Endothelial cell of umbilical vein (primary cell): ENCODE data around the gene SLC46A3. TPM values are rescaled to one million over a fixed set of nuclear protein-coding genes. Genes with fewer than 3 reads are reported as not detected.

Experiments
- BruUV-seq: library from RNA; stranded (reverse); fragments of 400-500 nt; replicated peaks from 2 replicates; lab custom pipeline; 2021; lab: Mats Ljungman, UMichigan
- CTCF ChIA-PET: fragments of 300-600, 350-600 bp; sonication (Branson Sonifier 250); formaldehyde crosslinking; loops from one replicate; lab custom pipeline; 2021; ENCODE audit warnings: antibody characterized with exemption, inconsistent platforms; lab: Charles Lee
- POLR2A ChIA-PET: fragments of 300-600, 350-600 bp; sonication (Branson Sonifier 250); formaldehyde crosslinking; loops from one replicate; lab custom pipeline; 2021; ENCODE audit warnings: antibody characterized with exemption, inconsistent platforms; lab: Charles Lee
- DNase-seq: peaks from one replicate; pipeline ENCODE4 v3.0.0-alpha.2; 2011; ENCODE audit warnings: low read depth, low spot score
- FAIRE-seq: peaks from 2 replicates; lab custom pipeline; 2011; peaks lifted over from hg19 to GRCh38; lab: Jason Lieb, UNC
- H2AFZ ChIP-seq: 2 replicates; pipeline ENCODE4 v1.6.0; 2012; ENCODE audit warnings: low read depth, low read length, control low read depth, inconsistent platforms
- H3K27ac ChIP-seq: 2 replicates; pipeline ENCODE4 v1.5.1; 2011; ENCODE audit warnings: low read depth, mild to moderate bottlenecking, control low read depth, low read length, moderate library complexity; ENCODE audit not compliant: insufficient read depth
- H3K27me3 ChIP-seq, 2 experiments: 2 replicates each; pipeline versions ENCODE4 v1.6.0 to v1.6.1; 2011; ENCODE audit warnings: low read length in 2 of 2, mixed read lengths in 1 of 2; ENCODE audit not compliant: control insufficient read depth in 2 of 2, insufficient read depth in 2 of 2
- H3K36me3 ChIP-seq, 2 experiments: 2 replicates in 1 of 2; 3 replicates in 1 of 2; pipeline ENCODE4 v1.5.1; 2011; ENCODE audit warnings: low read length in 2 of 2, mild to moderate bottlenecking in 1 of 2, moderate library complexity in 1 of 2; ENCODE audit not compliant: control insufficient read depth in 2 of 2, insufficient read depth in 2 of 2; ENCODE audit errors: extremely low read depth in 1 of 2
- H3K4me1 ChIP-seq: 3 replicates; pipeline ENCODE4 v1.5.1; 2011; ENCODE audit warnings: mild to moderate bottlenecking, low read length; ENCODE audit not compliant: control insufficient read depth, insufficient read depth; ENCODE audit errors: extremely low read depth
- H3K4me2 ChIP-seq: 2 replicates; pipeline ENCODE4 v1.6.1; 2011; ENCODE audit warnings: low read length, control low read depth, mixed read lengths; ENCODE audit not compliant: insufficient read depth
- H3K4me3 ChIP-seq, 3 experiments: fragments of 200-600 bp in 1 of 3; sonication (generic), shearing (Covaris generic) in 1 of 3; replicated peaks in 1 of 3; 2 replicates each; pipeline ENCODE4 v1.5.1; 2011 to 2016; ENCODE audit warnings: control low read depth in 3 of 3, low read length in 3 of 3, mild to moderate bottlenecking in 2 of 3, inconsistent platforms in 1 of 3, low read depth in 1 of 3, moderate library complexity in 1 of 3; ENCODE audit not compliant: insufficient read depth in 1 of 3
- H3K79me2 ChIP-seq: 2 replicates; pipeline ENCODE4 v1.6.0; 2012; ENCODE audit warnings: low read length, inconsistent platforms; ENCODE audit not compliant: control insufficient read depth, insufficient read depth
- H3K9ac ChIP-seq: replicated peaks from 2 replicates; pipeline ENCODE3; 2011; ENCODE audit warnings: low read length, control low read depth; ENCODE audit not compliant: insufficient read depth; ENCODE audit errors: extremely low read depth
- H3K9me1 ChIP-seq: replicated peaks from 3 replicates; pipeline ENCODE4 v1.6.0; 2011; ENCODE audit warnings: mild to moderate bottlenecking, low read length; ENCODE audit not compliant: control insufficient read depth, insufficient read depth; ENCODE audit errors: extremely low read depth
- H3K9me3 ChIP-seq: replicated peaks from 2 replicates; pipeline ENCODE4 v1.5.1; 2012; ENCODE audit warnings: low read length, inconsistent platforms; ENCODE audit not compliant: control insufficient read depth, insufficient read depth
- H4K20me1 ChIP-seq: replicated peaks from 2 replicates; pipeline ENCODE3; 2011; ENCODE audit warnings: mild to moderate bottlenecking, low read length; ENCODE audit not compliant: control insufficient read depth, insufficient read depth; ENCODE audit errors: extremely low read depth
- EZH2 ChIP-seq: IDR thresholded peaks from 2 replicates; pipeline ENCODE4 v1.6.1; 2012; ENCODE audit warnings: borderline replicate concordance, low read depth, mild to moderate bottlenecking, moderate library complexity, low read length, inconsistent platforms; ENCODE audit not compliant: severe bottlenecking
- GATA2 ChIP-seq: IDR thresholded peaks from 2 replicates; pipeline ENCODE4 v1.7.0; 2011; ENCODE audit warnings: low read depth, mild to moderate bottlenecking, moderate library complexity, mixed read lengths, low read length; ENCODE audit not compliant: insufficient read length, insufficient read depth
- JUN ChIP-seq: IDR thresholded peaks from 2 replicates; pipeline ENCODE4 v1.6.1; 2011; ENCODE audit warnings: borderline replicate concordance, low read depth; ENCODE audit not compliant: insufficient read length, insufficient read depth
- POLR2AphosphoS5 ChIP-seq: IDR thresholded peaks from 2 replicates; pipeline ENCODE4 v1.6.1; 2012; ENCODE audit warnings: low read depth, mild to moderate bottlenecking, control low read depth, low read length, moderate library complexity; ENCODE audit not compliant: insufficient read depth
- dilution Hi-C: fragments of 300-500 bp; cut with MboI; formaldehyde crosslinking; loops from one replicate; pipeline ENCODE4 v1.15.0; 2019; ENCODE audit warnings: low sequenced_read_pairs; ENCODE audit not compliant: extremely low pct_ligation_motif_present
- intact Hi-C: fragments of 100-400 bp; cut with micrococcal nuclease; formaldehyde crosslinking; loops from one replicate; pipeline ENCODE4 v1.10.0; 2022
- polyA plus RNA-seq, 4 experiments: library from polyadenylated mRNA; depleted of rRNA in 3 of 4; stranded (reverse) in 3 of 4; unstranded in 1 of 4; fragments of >200 nt; gene quantifications; 2 replicates each; pipeline versions ENCODE4 v1.2.1 to v1.2.3, GENCODE V29; 2011 to 2012; ENCODE audit warnings: missing spikeins in 1 of 4
- total RNA-seq: library from RNA; stranded (reverse); gene quantifications from 2 replicates; pipeline ENCODE4 v1.2.3, GENCODE V29; 2021
- TF ChIP-seq, protein P1 (sequence below), 2 donors: IDR thresholded peaks; 1 replicate in 1 of 2; 2 replicates in 1 of 2; pipeline ENCODE4 v1.5.1; 2011; ENCODE audit warnings: low read length in 2 of 2, mild to moderate bottlenecking in 2 of 2, moderate library complexity in 2 of 2, control low read depth in 1 of 2, inconsistent platforms in 1 of 2, low read depth in 1 of 2; ENCODE audit not compliant: insufficient read depth in 1 of 2; ENCODE audit errors: extremely low read depth in 1 of 2
- TF ChIP-seq, protein P2 (sequence below): IDR thresholded peaks from 2 replicates; pipeline ENCODE4 v1.6.1; 2011; ENCODE audit not compliant: insufficient read depth, insufficient read length

SLC46A3 gene
- total and polyA plus RNA-seq, 2 donors (not counting 3 experiments of a cell fraction or from before 2014, with no cell fraction given) = 2.0 to 2.1 TPM

DNA sequence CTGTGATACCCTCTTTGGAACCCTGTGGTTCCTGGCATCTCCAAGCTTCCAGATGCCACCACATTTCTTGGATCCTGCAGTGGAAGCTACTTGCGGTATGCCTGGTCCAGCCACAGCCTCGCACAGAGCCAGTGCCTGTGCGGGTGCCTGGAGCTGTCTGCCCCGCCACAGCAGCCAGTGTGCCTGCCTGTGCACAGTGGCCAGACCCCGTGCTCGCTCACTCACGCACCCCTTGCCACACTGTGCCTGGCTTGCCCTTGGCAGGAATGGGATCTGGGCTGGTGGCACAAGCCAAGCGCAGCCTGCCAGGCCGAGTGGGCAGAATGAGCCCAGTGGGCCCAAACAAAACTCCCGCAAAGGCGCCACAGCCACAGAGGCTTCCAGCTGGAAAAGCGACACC, 33.7 kb downstream of the SLC46A3 start:
- FAIRE-seq = no peak
- POLR2A ChIA-PET = no interaction called here

More for the DNA sequence above, 33.7 kb downstream of the SLC46A3 start:
- H3K4me2 ChIP-seq = no peak overlapping the region
- no peaks in the 10 kb centered on the region for H4K20me1 ChIP-seq
- no peaks in the 10 kb centered on the region for H3K9me1 ChIP-seq
- BruUV-seq = no TSS peak
- H3K9me3 ChIP-seq = no peaks in the 10 kb centered on the region
- H3K27me3 ChIP-seq = peaks cover 2% of the 10 kb centered on the region in 2 experiments
- DNase-seq = no peak
- no peaks in the 10 kb centered on the region for H3K79me2 ChIP-seq
- intact Hi-C loops = no loop called here
- no peaks in the 10 kb centered on the region for H3K36me3 ChIP-seq
- no peak overlapping the region for H3K9ac ChIP-seq
- H3K4me1 ChIP-seq = no peaks in the 10 kb centered on the region
- TF ChIP-seq, protein P1, sequence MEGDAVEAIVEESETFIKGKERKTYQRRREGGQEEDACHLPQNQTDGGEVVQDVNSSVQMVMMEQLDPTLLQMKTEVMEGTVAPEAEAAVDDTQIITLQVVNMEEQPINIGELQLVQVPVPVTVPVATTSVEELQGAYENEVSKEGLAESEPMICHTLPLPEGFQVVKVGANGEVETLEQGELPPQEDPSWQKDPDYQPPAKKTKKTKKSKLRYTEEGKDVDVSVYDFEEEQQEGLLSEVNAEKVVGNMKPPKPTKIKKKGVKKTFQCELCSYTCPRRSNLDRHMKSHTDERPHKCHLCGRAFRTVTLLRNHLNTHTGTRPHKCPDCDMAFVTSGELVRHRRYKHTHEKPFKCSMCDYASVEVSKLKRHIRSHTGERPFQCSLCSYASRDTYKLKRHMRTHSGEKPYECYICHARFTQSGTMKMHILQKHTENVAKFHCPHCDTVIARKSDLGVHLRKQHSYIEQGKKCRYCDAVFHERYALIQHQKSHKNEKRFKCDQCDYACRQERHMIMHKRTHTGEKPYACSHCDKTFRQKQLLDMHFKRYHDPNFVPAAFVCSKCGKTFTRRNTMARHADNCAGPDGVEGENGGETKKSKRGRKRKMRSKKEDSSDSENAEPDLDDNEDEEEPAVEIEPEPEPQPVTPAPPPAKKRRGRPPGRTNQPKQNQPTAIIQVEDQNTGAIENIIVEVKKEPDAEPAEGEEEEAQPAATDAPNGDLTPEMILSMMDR (IDR thresholded peaks at IDR 0.05; ENCODE audit: extremely low read depth in 1 of 2, insufficient read depth in 1 of 2, low read depth in 1 of 2, low read length in 2 of 2) = no peak
- no peak for TF ChIP-seq POLR2AphosphoS5
- TF ChIP-seq JUN = no peak
- TF ChIP-seq, protein P2, sequence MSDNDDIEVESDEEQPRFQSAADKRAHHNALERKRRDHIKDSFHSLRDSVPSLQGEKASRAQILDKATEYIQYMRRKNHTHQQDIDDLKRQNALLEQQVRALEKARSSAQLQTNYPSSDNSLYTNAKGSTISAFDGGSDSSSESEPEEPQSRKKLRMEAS = no peak
- TF ChIP-seq GATA2 = no peak
- TF ChIP-seq EZH2 = no peak
- H2AFZ ChIP-seq = no peak overlapping the region
- H3K4me3 ChIP-seq = no peak overlapping the region
- dilution Hi-C loops = no loop called here
- no peak overlapping the region for H3K27ac ChIP-seq
- CTCF ChIA-PET = interaction anchor here (2.4 kb wide), 1 partner anchor 111 kb away, joined by 10 read pairs; no protein-coding TSS in a partner anchor
